HG02885 (cell line): ENCODE results near the gene LAMA3.

Source experiments
- ATAC-seq: cut with Tn5 transposase; IDR thresholded peaks from one replicate; pipeline ENCODE4 v1.9.1; 2021; ENCODE audit warnings: mild to moderate bottlenecking; ENCODE audit not compliant: unreplicated experiment, poor library complexity

The LAMA3 gene

GRCh38 chr18:23951206-23951605 lies 262.0 kb downstream of the LAMA3 start:
- no peak for ATAC-seq

DNA sequence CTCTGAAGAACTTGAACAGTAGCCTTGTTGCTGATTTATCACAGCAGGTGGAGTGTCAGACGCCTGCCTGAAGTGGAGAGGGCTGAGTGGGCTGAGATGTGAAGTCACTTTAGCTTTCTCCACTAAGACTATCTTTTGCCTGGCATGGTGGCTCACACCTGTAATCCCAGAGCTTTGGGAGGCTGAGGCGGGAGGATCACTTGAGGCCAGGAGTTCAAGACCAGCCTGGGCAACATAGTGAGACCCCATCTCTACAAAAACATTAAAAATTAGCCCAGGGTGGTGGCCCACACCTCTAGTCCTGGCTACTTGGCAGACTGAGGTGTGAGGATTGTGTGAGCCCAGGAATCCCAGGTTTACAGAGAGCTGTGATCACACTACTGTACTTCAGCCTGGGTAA lies 264.7 kb downstream of the LAMA3 start:
- ATAC-seq: no peak

GRCh38 chr18:23956483-23956882 lies 267.2 kb downstream of the LAMA3 start:
- ATAC-seq: no peak

GRCh38 chr18:23958036-23958435 lies 268.8 kb downstream of the LAMA3 start:
- ATAC-seq: no peak

- ATAC-seq: no peak
Measured at GRCh38 chr18:23963443-23964165, 274.4 kb downstream of the LAMA3 start.

- ATAC-seq: no peak
Measured at GRCh38 chr18:23964282-23965238, 275.3 kb downstream of the LAMA3 start.

DNA sequence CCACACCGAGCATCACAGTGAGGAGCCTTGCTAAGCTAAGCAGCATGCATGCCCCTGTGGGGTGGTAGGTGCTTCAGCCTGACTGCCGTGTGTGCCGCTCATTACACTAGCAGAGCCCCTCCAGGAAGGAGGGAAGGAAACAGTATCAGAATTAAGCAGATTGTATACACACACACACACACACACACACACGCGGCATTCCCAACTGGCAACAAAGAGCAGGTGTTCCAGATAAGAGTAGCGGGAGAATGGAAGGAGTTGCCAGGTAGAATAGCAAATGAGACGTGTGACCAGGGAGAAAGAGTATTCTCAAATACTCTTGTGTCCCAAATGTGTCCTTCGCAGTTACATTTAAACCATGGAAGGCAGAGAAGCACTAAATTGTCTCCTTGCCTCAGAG lies 277.7 kb downstream of the LAMA3 start:
- ATAC-seq: no peak

GRCh38 chr18:23967321-23968089 lies 278.3 kb downstream of the LAMA3 start:
- peak; percentile 62 for ATAC-seq

GRCh38 chr18:23968638-23969604 lies 279.7 kb downstream of the LAMA3 start:
- no peak for ATAC-seq

GRCh38 chr18:23969664-23970063 lies 280.4 kb downstream of the LAMA3 start:
- no peak for ATAC-seq

- ATAC-seq: no peak
Measured at GRCh38 chr18:23970161-23971096, 281.2 kb downstream of the LAMA3 start.

DNA sequence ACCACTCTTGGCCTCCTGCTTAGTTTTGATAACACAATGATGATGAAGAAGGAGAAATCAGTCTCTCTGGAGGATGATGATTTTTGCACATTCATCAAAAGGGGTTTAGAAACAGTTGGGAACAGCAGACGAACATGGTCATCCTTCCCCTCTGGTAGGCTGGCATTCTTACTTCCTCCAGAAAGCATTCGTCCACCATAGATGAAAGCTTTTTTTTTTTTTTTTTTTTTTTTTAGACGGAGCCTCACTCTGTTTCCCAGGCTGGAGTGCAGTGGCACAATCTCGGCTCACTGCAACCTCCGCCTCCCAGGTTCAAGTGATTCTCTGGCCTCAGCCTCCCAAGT lies 281.8 kb downstream of the LAMA3 start:
- no peak for ATAC-seq

GRCh38 chr18:23971666-23972230 lies 282.5 kb downstream of the LAMA3 start:
- no peak for ATAC-seq

GRCh38 chr18:23972453-23972852 lies 283.2 kb downstream of the LAMA3 start:
- ATAC-seq: peak; percentile 89

- ATAC-seq: no peak
Measured at GRCh38 chr18:23977103-23977502, 287.9 kb downstream of the LAMA3 start.

GRCh38 chr18:23977719-23978483 lies 288.6 kb downstream of the LAMA3 start:
- no peak for ATAC-seq

DNA sequence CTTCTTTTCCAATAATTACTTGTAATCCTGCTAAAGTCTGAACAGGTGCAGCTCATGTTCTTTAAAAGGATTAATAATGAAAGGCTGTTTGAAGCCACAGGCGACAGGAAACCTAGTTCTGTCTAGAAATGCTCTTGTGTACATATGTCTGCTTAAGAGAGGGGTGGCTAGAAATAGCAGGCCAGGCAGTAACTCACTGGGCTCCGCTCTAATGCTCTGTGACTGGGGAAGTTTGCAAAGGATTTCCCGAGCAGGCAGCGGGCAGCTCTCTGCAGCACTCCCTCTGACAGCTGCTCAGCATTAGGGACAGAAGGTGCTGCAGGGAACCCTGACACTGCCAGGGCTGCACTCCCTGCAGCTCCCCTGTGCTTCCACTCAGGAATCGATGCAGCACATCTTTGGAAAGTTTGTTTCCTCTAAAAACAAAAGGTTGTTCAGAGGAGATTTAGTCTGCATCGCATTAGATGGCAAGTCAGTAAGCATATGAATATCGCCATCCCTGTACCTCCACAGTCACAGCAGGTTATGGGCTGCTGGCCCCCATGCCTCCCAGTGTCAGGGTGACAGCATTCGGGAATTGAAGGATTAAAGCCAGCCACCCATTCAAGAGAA lies 292.2 kb downstream of the LAMA3 start:
- ATAC-seq: peak; percentile 82
